ENCODE results near the gene TNFSF13.

GRCh38 chr17:7583253-7584109, 24.9 kb downstream of the TNFSF13 start, which contains the start of gene MPDU1:
- TF ChIP-seq CTCF (IDR thresholded peaks at IDR 0.05), result peak in 1 of 6 experiments; percentile 6
- TF ChIP-seq POLR2A (IDR thresholded peaks at IDR 0.05), result peak; percentile 74 to 91
